GM12878 (cell line): ENCODE measurements around the gene ZER1. TPM values are rescaled to one million over a fixed set of nuclear protein-coding genes. Genes with fewer than 3 reads are reported as not detected.

ENCODE experiments used
- ATAC-seq: fragments of 200-7000 bp; cut with Tn5 transposase; 3 replicates; pipeline ENCODE4 v1.9.1; 2020; ENCODE audit warnings: mild to moderate bottlenecking, moderate library complexity
- BruUV-seq: library from RNA; stranded (reverse); fragments of 400-500 nt; replicated peaks from 2 replicates; lab custom pipeline; 2021; lab: Mats Ljungman, UMichigan
- CTCF ChIA-PET: fragments of 300-600 bp; sonication (Branson Sonifier 250); formaldehyde crosslinking; extraction: SDS; loops from one replicate; lab custom pipeline; 2021; ENCODE audit warnings: inconsistent platforms; lab: Yijun Ruan, JAX
- POLR2A ChIA-PET: fragments of 350-600 bp; formaldehyde crosslinking; extraction: SDS; loops from one replicate; lab custom pipeline; 2021; ENCODE audit warnings: inconsistent platforms; lab: Charles Lee
- RAD21 ChIA-PET: fragments of 300-600 bp; sonication (Branson Sonifier 250); formaldehyde crosslinking; loops from one replicate; lab custom pipeline; 2023; ENCODE audit warnings: antibody characterized with exemption; ENCODE audit not compliant: unreplicated experiment; lab: Charles Lee
- SMC1A ChIA-PET: fragments of 300-600 bp; sonication (Branson Sonifier 250); formaldehyde crosslinking; loops from one replicate; lab custom pipeline; 2023; ENCODE audit not compliant: unreplicated experiment, uncharacterized antibody; lab: Charles Lee
- DNase-seq: peaks from one replicate; pipeline ENCODE4 v3.0.0-alpha.2; 2011; ENCODE audit warnings: low read depth, low spot score
- FAIRE-seq: peaks from 3 replicates; lab custom pipeline; 2011; peaks lifted over from hg19 to GRCh38; lab: Jason Lieb, UNC
- H2AFZ ChIP-seq: 2 replicates; pipeline ENCODE4 v1.6.0; 2011; ENCODE audit warnings: low read depth, low read length, control low read depth; ENCODE audit not compliant: control insufficient read depth
- H3K27ac ChIP-seq: 2 replicates; pipeline ENCODE4 v1.5.1; 2011; ENCODE audit warnings: control low read depth; ENCODE audit not compliant: control insufficient read depth, insufficient read depth
- H3K27me3 ChIP-seq, 2 experiments: replicated peaks in 1 of 2; 2 replicates each; pipeline versions ENCODE4 v1.6.0 to v1.6.1; 2011; ENCODE audit warnings: low read length in 1 of 2; ENCODE audit not compliant: control insufficient read depth in 2 of 2, insufficient read depth in 2 of 2
- H3K36me3 ChIP-seq, 2 experiments: 2 replicates each; pipeline ENCODE4 v1.5.1; 2011; ENCODE audit warnings: low read length in 1 of 2; ENCODE audit not compliant: control insufficient read depth in 2 of 2, insufficient read depth in 2 of 2
- H3K4me1 ChIP-seq: 2 replicates; pipeline ENCODE4 v1.6.1; 2011; ENCODE audit warnings: mild to moderate bottlenecking, low read length, moderate library complexity, mixed read lengths; ENCODE audit not compliant: control insufficient read depth, insufficient read depth
- H3K4me2 ChIP-seq: 2 replicates; pipeline ENCODE4 v1.6.0; 2011; ENCODE audit warnings: control low read depth; ENCODE audit not compliant: control insufficient read depth, insufficient read depth
- H3K4me3 ChIP-seq: fragments of 200-600 bp; sonication (generic); 2 replicates; pipeline ENCODE4 v1.5.1; 2016
- H3K79me2 ChIP-seq: 2 replicates; pipeline ENCODE4 v1.6.0; 2011; ENCODE audit warnings: low read length; ENCODE audit not compliant: control insufficient read depth, insufficient read depth
- H3K9ac ChIP-seq: 2 replicates; pipeline ENCODE4 v1.8.0; 2011; ENCODE audit warnings: low read length, control low read depth, mixed read lengths; ENCODE audit not compliant: control insufficient read depth, insufficient read depth
- H3K9me3 ChIP-seq: replicated peaks from 3 replicates; pipeline ENCODE4 v1.5.1; 2011; ENCODE audit warnings: mild to moderate bottlenecking, low read length; ENCODE audit not compliant: control insufficient read depth, insufficient read depth
- H4K20me1 ChIP-seq: 2 replicates; pipeline ENCODE4 v1.6.0; 2011; ENCODE audit not compliant: control insufficient read depth, insufficient read depth
- ATF7 ChIP-seq: fragments of 450-650 bp; IDR thresholded peaks from 2 replicates; pipeline ENCODE4 v1.6.1; 2016; ENCODE audit warnings: low read depth, mild to moderate bottlenecking
- CEBPB ChIP-seq, 2 experiments: fragments of 150-350 bp in 1 of 2; IDR thresholded peaks; 2 replicates each; pipeline ENCODE4 v1.6.1; 2012 to 2014; ENCODE audit warnings: low read depth in 2 of 2, low read length in 2 of 2, borderline replicate concordance in 1 of 2, inconsistent platforms in 1 of 2
- DPF2 ChIP-seq: fragments of 450-650 bp; IDR thresholded peaks from 2 replicates; pipeline ENCODE4 v1.6.1; 2017; ENCODE audit warnings: mild to moderate bottlenecking
- E2F8 ChIP-seq: fragments of 450-650 bp; IDR thresholded peaks from 2 replicates; pipeline ENCODE4 v1.6.1; 2018; ENCODE audit warnings: mild to moderate bottlenecking, low read depth, moderate library complexity; ENCODE audit not compliant: partially characterized antibody
- ELK1 ChIP-seq: IDR thresholded peaks from 2 replicates; pipeline ENCODE4 v1.6.1; 2012; ENCODE audit warnings: low read depth, low read length, improper control_type of control experiment
- HDAC2 ChIP-seq: fragments of 200-600 bp; sonication (generic); IDR thresholded peaks from 2 replicates; pipeline ENCODE4 v1.6.1; 2017
- HDAC6 ChIP-seq: fragments of 200-600 bp; sonication (generic); IDR thresholded peaks from one replicate; pipeline ENCODE4 v1.8.0; 2017; ENCODE audit warnings: antibody characterized with exemption; ENCODE audit not compliant: unreplicated experiment
- JUNB ChIP-seq: IDR thresholded peaks from 2 replicates; pipeline ENCODE4 v1.6.1; 2016; ENCODE audit warnings: antibody characterized with exemption, mild to moderate bottlenecking
- JUND ChIP-seq: IDR thresholded peaks from 2 replicates; pipeline ENCODE4 v1.6.1; 2012; ENCODE audit warnings: low read depth, mild to moderate bottlenecking, low read length, improper control_type of control experiment, moderate library complexity
- KDM1A ChIP-seq: fragments of 200-600 bp; sonication (generic); IDR thresholded peaks from 2 replicates; pipeline ENCODE4 v1.6.1; 2016; ENCODE audit warnings: borderline replicate concordance
- MTA2 ChIP-seq: fragments of 450-650 bp; IDR thresholded peaks from 2 replicates; pipeline ENCODE4 v1.6.1; 2016; ENCODE audit warnings: low read depth, mild to moderate bottlenecking, moderate library complexity
- NR2C1 ChIP-seq: fragments of 450-650 bp; IDR thresholded peaks from 2 replicates; pipeline ENCODE4 v1.6.1; 2017; ENCODE audit warnings: antibody characterized with exemption, mild to moderate bottlenecking, moderate library complexity
- PAX8 ChIP-seq: fragments of 450-650 bp; IDR thresholded peaks from 2 replicates; pipeline ENCODE4 v1.6.1; 2017; ENCODE audit warnings: mild to moderate bottlenecking, moderate library complexity
- POLR2A ChIP-seq: IDR thresholded peaks from 2 replicates; pipeline ENCODE4 v1.6.1; 2011; ENCODE audit warnings: low read depth, mild to moderate bottlenecking, low read length
- POLR2AphosphoS2 ChIP-seq: IDR thresholded peaks from 2 replicates; pipeline ENCODE4 v1.6.1; 2011; ENCODE audit warnings: low read depth, mild to moderate bottlenecking, low read length, improper control_type of control experiment, moderate library complexity
- RBBP5 ChIP-seq: fragments of 200-600 bp; sonication (generic); conservative IDR thresholded peaks from 2 replicates; pipeline ENCODE4 v1.6.1; 2016
- RFX5 ChIP-seq: IDR thresholded peaks from 2 replicates; pipeline ENCODE4 v1.6.1; 2011; ENCODE audit warnings: low read depth, low read length, improper control_type of control experiment
- SREBF2 ChIP-seq: IDR thresholded peaks from 2 replicates; pipeline ENCODE4 v1.6.1; 2012; ENCODE audit warnings: mild to moderate bottlenecking, low read length
- TCF3 ChIP-seq: IDR thresholded peaks from 2 replicates; pipeline ENCODE4 v1.6.1; 2012; ENCODE audit warnings: low read depth, mild to moderate bottlenecking, low read length, borderline replicate concordance; ENCODE audit not compliant: insufficient read depth
- WGBS: methylation state at CpG from one replicate; pipeline ENCODE4 v1.1.6; 2016; ENCODE audit warnings: low lambda C conversion rate; ENCODE audit not compliant: insufficient replicate concordance, insufficient coverage; ENCODE audit errors: missing lambda C conversion rate; 5-methylcytosine and 5-hydroxymethylcytosine counted together
- in situ Hi-C: fragments of 300-500 bp; cut with MboI; formaldehyde crosslinking; loops from 9 replicates; pipeline ENCODE4 v1.14.3; 2018; ENCODE audit warnings: mixed read lengths
- intact Hi-C: fragments of 100-400 bp; cut with micrococcal nuclease; formaldehyde crosslinking; loops from one replicate; pipeline ENCODE4 v1.14.2; 2022; ENCODE audit not compliant: unreplicated experiment
- polyA plus RNA-seq, 11 experiments: library from polyadenylated mRNA; depleted of rRNA in 4 of 11; unstranded in 6 of 11; stranded (reverse) in 5 of 11; fragments of >200 nt; fragmentation: Nextera tagmentation in 4 of 11; fragmentation: Illumina TruSeq in 1 of 11; extraction: Ambion mirVana in 4 of 11; extraction: Trizol in 1 of 11; gene quantifications; 1 replicate in 1 of 11; 2 replicates in 10 of 11; pipeline versions ENCODE4 v1.2.1 to v1.2.3, GENCODE V29; 2011 to 2016; ENCODE audit warnings: inconsistent platforms in 2 of 11, missing spikeins in 2 of 11, low read depth in 1 of 11
- total RNA-seq, 4 experiments: library from RNA; depleted of rRNA in 3 of 4; stranded (reverse); fragments of >200 nt in 3 of 4; fragmentation: Illumina TruSeq in 1 of 4; extraction: Trizol in 1 of 4; gene quantifications; 2 replicates each; pipeline versions ENCODE4 v1.2.1 to v1.2.3, GENCODE V29; 2013 to 2021
- TF ChIP-seq, protein P1 (sequence below): IDR thresholded peaks from 2 replicates; pipeline ENCODE4 v1.6.1; 2011; ENCODE audit warnings: borderline replicate concordance, low read depth, mild to moderate bottlenecking, moderate library complexity, mixed read lengths, low read length; ENCODE audit not compliant: insufficient read depth; ENCODE audit errors: extremely low read length

The ZER1 gene
- total and polyA plus RNA-seq, 10 of the 15 experiments (the other 5 are each of a cell fraction or from before 2014, with no cell fraction given) = 0.32 to 16.9 (median 7.9) TPM

GRCh38 chr9:128684325-128685199 is 87.2 kb downstream of the ZER1 start:
- Histone ChIP-seq H3K4me3 (peak overlapping the region; percentile 95), H3K27me3 (no peaks in the 10 kb centered on the region), H4K20me1 (no peaks in the 10 kb centered on the region), H3K4me1 (peaks cover 13% of the 10 kb centered on the region; the same call in 1 of the 2 replicates), H3K4me2 (peak overlapping the region; percentile 80), H3K27ac (peak overlapping the region; percentile 96), H3K9ac (peak overlapping the region; percentile 96), H3K36me3 (0 out of 4 replicates have a peak, but pooled peaks cover 0 to 4% of the 10 kb centered on the region in 2 experiments), H3K79me2 (peaks cover 78% of the 10 kb centered on the region), H3K9me3 (no peaks in the 10 kb centered on the region), H2AFZ (no peak overlapping the region; the same call in 1 of the 2 replicates)
- 0% methylated on average over 13 of the region's 15 CpGs for WGBS
- ChIA-PET RAD21 (interaction anchor here (0.7 to 1.7 kb wide), 8 partner anchors 9 to 612 kb away, joined by 3 to 6 read pairs (median 4); partner anchors contain the start of genes SPTAN1 and ZDHHC12), POLR2A (interaction anchor here (0.5 to 2.1 kb wide), 28 partner anchors 8 to 687 kb away, joined by 3 to 33 read pairs (median 4); partner anchors contain the start of genes GLE1, SPOUT1 and ZDHHC12), CTCF (interaction anchor here (1.0 to 1.3 kb wide), 4 partner anchors 12 to 25 kb away, joined by 3 to 4 read pairs (median 4); partner anchors contain the start of gene PKN3), SMC1A (interaction anchor here (0.9 to 2.9 kb wide), 10 partner anchors 9 to 389 kb away, joined by 3 to 12 read pairs (median 4); partner anchors contain the start of gene SPOUT1)
- intact Hi-C loops (loop anchor here (10.0 kb wide), 1 partner anchor 130 kb away; the partner anchor contains the start of gene SPTAN1), in situ Hi-C loops (no loop called here)
- no TSS peak for BruUV-seq
- FAIRE-seq = peak; percentile 69
- ATAC-seq = peak; percentile 75
- peak; percentile 70 for DNase-seq
- TF ChIP-seq POLR2AphosphoS2 (peak; percentile 88), HDAC6 (no peak), JUND (no peak), CEBPB (IDR thresholded peaks at IDR 0.05; ENCODE audit: borderline replicate concordance in 1 of 2, low read depth in 2 of 2, low read length in 2 of 2) (no peak), HDAC2 (no peak), DPF2 (no peak; the same call in 1 of the 2 replicates), SREBF2 (no peak), POLR2A (peak; percentile 88), E2F8 (no peak), RFX5 (no peak), ATF7 (no peak), JUNB (no peak), MTA2 (no peak), KDM1A (no peak), RBBP5 (no peak), PAX8 (no peak), NR2C1 (no peak), TCF3 (0 out of 2 replicates have a peak, but pooled peaks have one; percentile 69), ELK1 (no peak)
- TF ChIP-seq, protein P1, sequence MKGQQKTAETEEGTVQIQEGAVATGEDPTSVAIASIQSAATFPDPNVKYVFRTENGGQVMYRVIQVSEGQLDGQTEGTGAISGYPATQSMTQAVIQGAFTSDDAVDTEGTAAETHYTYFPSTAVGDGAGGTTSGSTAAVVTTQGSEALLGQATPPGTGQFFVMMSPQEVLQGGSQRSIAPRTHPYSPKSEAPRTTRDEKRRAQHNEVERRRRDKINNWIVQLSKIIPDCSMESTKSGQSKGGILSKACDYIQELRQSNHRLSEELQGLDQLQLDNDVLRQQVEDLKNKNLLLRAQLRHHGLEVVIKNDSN = peak; percentile 85
